ENCODE results near the gene AGBL2.

- TF ChIP-seq ZBED1 (IDR thresholded peaks at IDR 0.05) (no peak), ZNF76 (CRISPR knock-in tag; IDR thresholded peaks at IDR 0.05; ENCODE audit: borderline replicate concordance) (no peak), POLR2A (conservative IDR thresholded peaks at IDR 0.05) (no peak), CBX2 (IDR thresholded peaks at IDR 0.05; ENCODE audit: insufficient read depth, low read length, poor library complexity, severe bottlenecking) (no peak), SMAD4 (CRISPR knock-in tag; conservative IDR thresholded peaks at IDR 0.05) (no peak), CREB1 (IDR thresholded peaks at IDR 0.05) (no peak), CREB1 (CRISPR knock-in tag; IDR thresholded peaks at IDR 0.05) (no peak), PRDM10 (IDR thresholded peaks at IDR 0.05; ENCODE audit: partially characterized antibody) (peak; percentile 87)
- TF ChIP-seq, protein P1, sequence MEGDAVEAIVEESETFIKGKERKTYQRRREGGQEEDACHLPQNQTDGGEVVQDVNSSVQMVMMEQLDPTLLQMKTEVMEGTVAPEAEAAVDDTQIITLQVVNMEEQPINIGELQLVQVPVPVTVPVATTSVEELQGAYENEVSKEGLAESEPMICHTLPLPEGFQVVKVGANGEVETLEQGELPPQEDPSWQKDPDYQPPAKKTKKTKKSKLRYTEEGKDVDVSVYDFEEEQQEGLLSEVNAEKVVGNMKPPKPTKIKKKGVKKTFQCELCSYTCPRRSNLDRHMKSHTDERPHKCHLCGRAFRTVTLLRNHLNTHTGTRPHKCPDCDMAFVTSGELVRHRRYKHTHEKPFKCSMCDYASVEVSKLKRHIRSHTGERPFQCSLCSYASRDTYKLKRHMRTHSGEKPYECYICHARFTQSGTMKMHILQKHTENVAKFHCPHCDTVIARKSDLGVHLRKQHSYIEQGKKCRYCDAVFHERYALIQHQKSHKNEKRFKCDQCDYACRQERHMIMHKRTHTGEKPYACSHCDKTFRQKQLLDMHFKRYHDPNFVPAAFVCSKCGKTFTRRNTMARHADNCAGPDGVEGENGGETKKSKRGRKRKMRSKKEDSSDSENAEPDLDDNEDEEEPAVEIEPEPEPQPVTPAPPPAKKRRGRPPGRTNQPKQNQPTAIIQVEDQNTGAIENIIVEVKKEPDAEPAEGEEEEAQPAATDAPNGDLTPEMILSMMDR (IDR thresholded peaks at IDR 0.05 in 2 of 3, conservative IDR thresholded peaks at IDR 0.05 in 1 of 3; ENCODE audit: insufficient read depth in 2 of 3, low read depth in 1 of 3, low read length in 3 of 3): no peak
Observed at GRCh38 chr11:47645500-47645899, 69.7 kb downstream of the AGBL2 start.

Measured in K562 (cell line).